ENCODE results near the gene CD27. TPM values are rescaled to one million over a fixed set of nuclear protein-coding genes. Genes with fewer than 3 reads are reported as not detected.
"Not testable (repeated sequence)": the region's sequence is repeated elsewhere in the genome, so short reads cannot be mapped to it uniquely, and the experiment has no call there.

CD27 gene
- polyA plus RNA-seq, 1 of the 3 experiments (the other 2 are of a cell fraction), result not detected

DNA sequence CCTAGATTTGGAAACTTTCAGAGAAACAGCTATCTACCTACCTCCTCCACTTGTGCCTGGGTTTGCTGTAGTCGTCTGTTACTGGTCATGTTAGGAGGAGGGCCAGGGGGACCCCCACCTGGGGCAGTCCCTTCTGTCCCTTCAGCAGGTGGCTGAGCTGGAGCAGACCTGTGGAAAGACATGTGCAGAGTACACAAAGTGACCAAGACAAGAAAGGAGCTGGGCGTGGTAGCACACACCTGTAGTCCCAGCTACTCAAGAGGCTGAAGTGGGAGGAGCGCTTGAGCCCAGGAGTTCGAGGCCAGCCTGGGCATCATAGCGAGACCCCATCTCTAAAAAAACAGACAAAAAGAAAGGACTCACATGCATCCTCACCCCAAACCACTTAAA, 21.4 kb downstream of the CD27 start (continued):
- TF ChIP-seq, protein P1, sequence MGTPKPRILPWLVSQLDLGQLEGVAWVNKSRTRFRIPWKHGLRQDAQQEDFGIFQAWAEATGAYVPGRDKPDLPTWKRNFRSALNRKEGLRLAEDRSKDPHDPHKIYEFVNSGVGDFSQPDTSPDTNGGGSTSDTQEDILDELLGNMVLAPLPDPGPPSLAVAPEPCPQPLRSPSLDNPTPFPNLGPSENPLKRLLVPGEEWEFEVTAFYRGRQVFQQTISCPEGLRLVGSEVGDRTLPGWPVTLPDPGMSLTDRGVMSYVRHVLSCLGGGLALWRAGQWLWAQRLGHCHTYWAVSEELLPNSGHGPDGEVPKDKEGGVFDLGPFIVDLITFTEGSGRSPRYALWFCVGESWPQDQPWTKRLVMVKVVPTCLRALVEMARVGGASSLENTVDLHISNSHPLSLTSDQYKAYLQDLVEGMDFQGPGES (IDR thresholded peaks at IDR 0.05; ENCODE audit: low read depth, low read length), result no peak
- TF ChIP-seq, protein P2, sequence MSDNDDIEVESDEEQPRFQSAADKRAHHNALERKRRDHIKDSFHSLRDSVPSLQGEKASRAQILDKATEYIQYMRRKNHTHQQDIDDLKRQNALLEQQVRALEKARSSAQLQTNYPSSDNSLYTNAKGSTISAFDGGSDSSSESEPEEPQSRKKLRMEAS (IDR thresholded peaks at IDR 0.05; ENCODE audit: low read depth), result no peak
- TF ChIP-seq JUND (IDR thresholded peaks at IDR 0.05) (no peak), GABPA (IDR thresholded peaks at IDR 0.05; ENCODE audit: low read depth) (no peak)

DNA sequence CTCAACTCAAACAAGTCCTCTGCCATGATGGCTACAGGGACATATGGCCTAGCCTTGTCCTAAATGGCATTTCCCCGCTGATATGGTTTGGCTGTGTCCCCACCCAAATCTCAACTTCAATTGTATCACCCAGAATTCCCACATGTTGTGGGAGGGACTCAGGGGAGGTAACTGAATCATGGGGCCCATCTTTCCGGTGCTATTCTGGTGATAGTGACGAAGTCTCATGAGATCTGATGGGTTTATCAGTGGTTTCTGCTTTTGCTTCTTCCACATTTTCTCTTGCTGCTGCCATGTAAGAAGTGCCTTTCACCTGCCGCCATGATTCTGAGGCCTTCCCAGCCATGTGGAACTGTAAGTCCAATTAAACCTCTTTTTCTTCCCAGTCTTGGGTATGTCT, 22.0 kb downstream of the CD27 start:
- H3K9me3 ChIP-seq; H3K27ac ChIP-seq (ENCODE audit: low read depth in 2 of 2, low read length in 1 of 2); H2AFZ ChIP-seq (ENCODE audit: low read depth); DNase-seq; H3K27me3 ChIP-seq (ENCODE audit: insufficient read depth); H3K9me2 ChIP-seq; H4K20me1 ChIP-seq (ENCODE audit: insufficient read depth); H3F3A ChIP-seq (replicated peaks; ENCODE audit: insufficient read depth); H3K4me3 ChIP-seq (ENCODE audit: low read depth in 2 of 2, low read length in 1 of 2); H3K9ac ChIP-seq; H3K4me2 ChIP-seq; POLR2A ChIA-PET: not testable (repeated sequence)
- H3K79me2 ChIP-seq (ENCODE audit: insufficient read depth), result peaks cover 37% of the 10 kb centered on the region
- CTCF ChIA-PET, result interaction anchor here (1.0 to 2.3 kb wide), 8 partner anchors 23 to 131 kb away, joined by 3 to 91 read pairs (median 10); partner anchors contain the start of gene CD27
- H3K4me1 ChIP-seq (ENCODE audit: control insufficient read depth in 1 of 2, insufficient read depth in 2 of 2, low read depth in 1 of 2, low read length in 1 of 2), result peaks cover 0 to 13% of the 10 kb centered on the region in 2 experiments; a peak in 2 of 4 replicates
- WGBS (ENCODE audit: low lambda C conversion rate), result 95% methylated on average over 4 of the region's 4 CpGs
- peaks cover 33 to 38% of the 10 kb centered on the region in 2 experiments for H3K36me3 ChIP-seq (replicated peaks in 1 of 2; ENCODE audit: control insufficient read depth in 1 of 2, insufficient read depth in 2 of 2, low read length in 1 of 2)

DNA sequence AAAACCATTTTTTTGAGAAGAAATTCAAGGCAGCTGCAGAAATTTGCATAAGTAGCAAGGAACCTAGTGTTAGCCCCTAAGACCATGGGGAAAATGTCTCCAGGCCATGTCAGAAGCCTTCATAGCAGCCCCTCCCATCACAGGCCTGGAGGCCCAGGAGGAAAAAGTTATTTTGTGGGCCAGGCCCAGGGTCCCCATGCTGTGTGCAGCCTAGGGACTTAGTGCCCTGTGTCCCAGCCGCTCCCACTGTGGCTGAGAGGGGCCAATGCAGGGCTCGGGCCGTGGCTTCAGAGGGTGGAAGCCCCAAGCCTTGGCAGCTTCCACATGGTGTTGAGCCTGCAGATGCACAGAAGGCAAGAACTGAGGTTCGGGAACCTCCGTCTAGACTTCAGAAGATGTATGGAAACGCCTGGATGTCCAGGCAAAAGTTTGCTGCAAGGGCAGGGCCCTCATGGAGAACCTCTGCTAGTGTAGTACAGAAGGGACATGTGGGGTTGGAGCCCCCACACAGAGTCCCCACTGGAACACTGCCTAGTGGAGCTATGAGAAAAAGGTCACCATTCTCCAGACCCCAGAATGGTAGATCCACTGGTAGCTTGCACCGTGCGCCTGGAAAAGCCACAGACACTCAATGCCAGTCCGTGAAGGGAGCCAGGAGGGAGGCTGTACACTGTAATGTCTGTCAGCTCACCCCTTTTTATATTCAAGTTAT, 23.0 kb downstream of the CD27 start:
- H3K27me3 ChIP-seq (ENCODE audit: insufficient read depth); H3K9ac ChIP-seq; DNase-seq; H2AFZ ChIP-seq (ENCODE audit: low read depth); H3K9me3 ChIP-seq; H3K4me3 ChIP-seq (ENCODE audit: low read depth in 2 of 2, low read length in 1 of 2); H3K27ac ChIP-seq (ENCODE audit: low read depth in 2 of 2, low read length in 1 of 2); POLR2A ChIA-PET; H3K9me2 ChIP-seq; H4K20me1 ChIP-seq (ENCODE audit: insufficient read depth): not testable (repeated sequence)
- 96% methylated on average over 5 of the region's 9 CpGs for WGBS (ENCODE audit: low lambda C conversion rate)
- CTCF ChIA-PET, result interaction anchor here (0.6 to 4.1 kb wide), 4 partner anchors 25 to 479 kb away, joined by 3 to 16 read pairs (median 6); partner anchors contain the start of gene MRPL51
- H3K4me1 ChIP-seq (ENCODE audit: control insufficient read depth in 1 of 2, insufficient read depth in 2 of 2, low read depth in 1 of 2, low read length in 1 of 2), result peaks cover 0 to 13% of the 10 kb centered on the region in 2 experiments; a peak in 2 of 4 replicates
- peak overlapping the region; percentile 98; the same call in 1 of the 2 replicates for H3K4me2 ChIP-seq
- peaks cover 11% of the 10 kb centered on the region for H3F3A ChIP-seq (replicated peaks; ENCODE audit: insufficient read depth)
- H3K36me3 ChIP-seq (replicated peaks in 1 of 2; ENCODE audit: control insufficient read depth in 1 of 2, insufficient read depth in 2 of 2, low read length in 1 of 2), result peaks cover 25 to 30% of the 10 kb centered on the region in 2 experiments
- peaks cover 37% of the 10 kb centered on the region for H3K79me2 ChIP-seq (ENCODE audit: insufficient read depth)

DNA sequence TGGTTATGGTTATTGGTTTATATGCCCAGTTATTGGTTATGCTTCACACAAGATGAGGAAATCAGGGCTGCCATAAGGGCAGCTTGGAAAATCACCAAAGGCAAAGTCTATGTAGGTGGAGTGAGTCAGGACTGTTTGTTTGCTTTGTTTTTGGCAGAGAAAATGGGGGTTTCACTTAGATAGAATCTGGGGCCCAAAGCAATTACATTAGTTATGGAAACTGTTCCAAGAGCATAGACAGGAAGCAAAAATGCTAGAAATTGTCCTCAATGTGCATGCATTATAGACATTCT, 23.5 kb downstream of the CD27 start:
- no peaks in the 10 kb centered on the region for H3K27me3 ChIP-seq (ENCODE audit: insufficient read depth)
- H4K20me1 ChIP-seq (ENCODE audit: insufficient read depth), result no peaks in the 10 kb centered on the region
- H3K9me3 ChIP-seq, result no peaks in the 10 kb centered on the region
- H2AFZ ChIP-seq (ENCODE audit: low read depth), result no peak overlapping the region
- no peak overlapping the region for H3K4me3 ChIP-seq (ENCODE audit: low read depth in 2 of 2, low read length in 1 of 2)
- peaks cover 24 to 25% of the 10 kb centered on the region in 2 experiments for H3K36me3 ChIP-seq (replicated peaks in 1 of 2; ENCODE audit: control insufficient read depth in 1 of 2, insufficient read depth in 2 of 2, low read length in 1 of 2)
- no peak for DNase-seq
- CTCF ChIA-PET, result interaction anchor here (0.6 to 4.1 kb wide), 3 partner anchors 24 to 480 kb away, joined by 4 to 16 read pairs (median 9); partner anchors contain the start of gene MRPL51
- no peaks in the 10 kb centered on the region for H3K9me2 ChIP-seq
- H3F3A ChIP-seq (replicated peaks; ENCODE audit: insufficient read depth), result peaks cover 11% of the 10 kb centered on the region
- peak overlapping the region; percentile 98; the same call in 1 of the 2 replicates for H3K4me2 ChIP-seq
- TF ChIP-seq RFX5 (IDR thresholded peaks at IDR 0.05; ENCODE audit: low read length) (no peak), POLR2AphosphoS5 (IDR thresholded peaks at IDR 0.05; ENCODE audit: low read depth, low read length) (no peak), RCOR1 (IDR thresholded peaks at IDR 0.05; ENCODE audit: low read length) (no peak), ELF1 (IDR thresholded peaks at IDR 0.05) (no peak), CHD2 (IDR thresholded peaks at IDR 0.05; ENCODE audit: low read length, partially characterized antibody) (no peak), NRF1 (IDR thresholded peaks at IDR 0.05; ENCODE audit: low read depth, low read length) (no peak), RXRA (IDR thresholded peaks at IDR 0.05; ENCODE audit: borderline replicate concordance, low read depth) (no peak), SMC3 (IDR thresholded peaks at IDR 0.05; ENCODE audit: low read depth, low read length) (no peak), TCF12 (IDR thresholded peaks at IDR 0.05) (no peak), YY1 (IDR thresholded peaks at IDR 0.05; ENCODE audit: low read depth) (no peak)
- TF ChIP-seq, protein P3, sequence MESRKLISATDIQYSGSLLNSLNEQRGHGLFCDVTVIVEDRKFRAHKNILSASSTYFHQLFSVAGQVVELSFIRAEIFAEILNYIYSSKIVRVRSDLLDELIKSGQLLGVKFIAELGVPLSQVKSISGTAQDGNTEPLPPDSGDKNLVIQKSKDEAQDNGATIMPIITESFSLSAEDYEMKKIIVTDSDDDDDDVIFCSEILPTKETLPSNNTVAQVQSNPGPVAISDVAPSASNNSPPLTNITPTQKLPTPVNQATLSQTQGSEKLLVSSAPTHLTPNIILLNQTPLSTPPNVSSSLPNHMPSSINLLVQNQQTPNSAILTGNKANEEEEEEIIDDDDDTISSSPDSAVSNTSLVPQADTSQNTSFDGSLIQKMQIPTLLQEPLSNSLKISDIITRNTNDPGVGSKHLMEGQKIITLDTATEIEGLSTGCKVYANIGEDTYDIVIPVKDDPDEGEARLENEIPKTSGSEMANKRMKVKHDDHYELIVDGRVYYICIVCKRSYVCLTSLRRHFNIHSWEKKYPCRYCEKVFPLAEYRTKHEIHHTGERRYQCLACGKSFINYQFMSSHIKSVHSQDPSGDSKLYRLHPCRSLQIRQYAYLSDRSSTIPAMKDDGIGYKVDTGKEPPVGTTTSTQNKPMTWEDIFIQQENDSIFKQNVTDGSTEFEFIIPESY (IDR thresholded peaks at IDR 0.05; ENCODE audit: borderline replicate concordance, low read depth), result no peak
- TF ChIP-seq, protein P1 (IDR thresholded peaks at IDR 0.05; ENCODE audit: low read depth, low read length), result no peak
- no peak overlapping the region for H3K27ac ChIP-seq (ENCODE audit: low read depth in 2 of 2, low read length in 1 of 2)
- peaks cover 37% of the 10 kb centered on the region for H3K79me2 ChIP-seq (ENCODE audit: insufficient read depth)
- no peak overlapping the region for H3K9ac ChIP-seq
- POLR2A ChIA-PET, result no interaction called here
- H3K4me1 ChIP-seq (ENCODE audit: control insufficient read depth in 1 of 2, insufficient read depth in 2 of 2, low read depth in 1 of 2, low read length in 1 of 2), result peaks cover 0 to 13% of the 10 kb centered on the region in 2 experiments; a peak in 2 of 4 replicates

All from SK-N-SH (cell line).